Calu3 (cell line): ENCODE data around the gene TRRAP. TPM values are rescaled to one million over a fixed set of nuclear protein-coding genes. Genes with fewer than 3 reads are reported as not detected.

Source experiments
- BruUV-seq: library from RNA; stranded (reverse); fragments of 400-500 nt; replicated peaks from 2 replicates; lab custom pipeline; 2021; lab: Mats Ljungman, UMichigan
- CTCF ChIA-PET: fragments of 300-600 bp; sonication (Branson Sonifier 250); formaldehyde crosslinking; loops from one replicate; lab custom pipeline; 2022; ENCODE audit warnings: antibody characterized with exemption; lab: Charles Lee
- DNase-seq: peaks from one replicate; pipeline ENCODE4 v3.0.0; 2022
- H3K27ac Mint-ChIP-seq: one replicate; pipeline ENCODE4 v1.8.0; 2022; ENCODE audit warnings: mixed read lengths; ENCODE audit not compliant: unreplicated experiment
- H3K27me3 Mint-ChIP-seq: one replicate; pipeline ENCODE4 v1.8.0; 2022; ENCODE audit warnings: mixed read lengths; ENCODE audit not compliant: unreplicated experiment
- H3K36me3 Mint-ChIP-seq: one replicate; pipeline ENCODE4 v1.8.0; 2022; ENCODE audit warnings: mild to moderate bottlenecking, moderate library complexity, mixed read lengths; ENCODE audit not compliant: insufficient read depth, unreplicated experiment
- H3K4me1 Mint-ChIP-seq: one replicate; pipeline ENCODE4 v1.8.0; 2022; ENCODE audit warnings: mild to moderate bottlenecking, low read depth, mixed read lengths; ENCODE audit not compliant: unreplicated experiment
- H3K4me3 Mint-ChIP-seq: one replicate; pipeline ENCODE4 v1.8.0; 2022; ENCODE audit warnings: mild to moderate bottlenecking, low read depth, moderate library complexity, mixed read lengths; ENCODE audit not compliant: unreplicated experiment
- H3K9me3 Mint-ChIP-seq: one replicate; pipeline ENCODE4 v1.8.0; 2022; ENCODE audit warnings: low read depth, mixed read lengths; ENCODE audit not compliant: unreplicated experiment
- intact Hi-C: fragments of 100-400 bp; cut with micrococcal nuclease; formaldehyde crosslinking; loops from one replicate; pipeline ENCODE4 v1.10.0; 2022; ENCODE audit not compliant: unreplicated experiment
- total RNA-seq: library from RNA; stranded (reverse); gene quantifications from 2 replicates; pipeline ENCODE4 v1.2.3, GENCODE V29; 2022
- TF ChIP-seq, protein P1 (sequence below): fragments of 200-600 bp; IDR thresholded peaks from one replicate; pipeline ENCODE4 v1.8.0; 2022; ENCODE audit warnings: antibody characterized with exemption; ENCODE audit not compliant: unreplicated experiment

Gene TRRAP
- total RNA-seq, 1 experiment from 2014 or later = 30.9 TPM

DNA sequence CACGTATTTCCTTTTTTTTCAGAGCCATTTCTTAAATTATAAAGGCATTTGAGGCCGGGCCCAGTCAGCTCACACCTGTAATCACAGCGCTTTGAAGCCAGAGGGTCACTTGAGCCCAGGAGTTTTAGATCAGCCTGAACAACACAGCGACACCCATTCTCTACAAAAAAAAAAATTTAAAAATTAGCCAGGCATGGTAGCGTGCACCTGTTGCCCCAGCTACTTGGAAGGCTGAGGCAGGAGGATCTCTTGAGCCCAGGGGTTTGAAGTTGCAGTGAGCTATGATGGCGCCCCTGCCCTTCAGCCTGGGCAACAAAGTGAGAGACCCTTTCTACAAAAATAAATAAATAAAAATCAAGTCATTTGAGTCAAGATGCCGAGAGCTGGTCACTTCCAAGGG lies 11.6 kb upstream of the TRRAP start:
- CTCF ChIA-PET = interaction anchor here (1.0 kb wide), 1 partner anchor 13 kb away, joined by 3 read pairs; no protein-coding TSS in a partner anchor
- Mint-ChIP-seq H3K27me3 (peaks cover 37% of the 10 kb centered on the region), H3K4me1 (peaks cover 6% of the 10 kb centered on the region), H3K36me3 (no peaks in the 10 kb centered on the region), H3K27ac (no peak overlapping the region), H3K4me3 (no peak overlapping the region), H3K9me3 (no peaks in the 10 kb centered on the region)
- intact Hi-C loops = no loop called here
- no peak for DNase-seq
- no TSS peak for BruUV-seq
- TF ChIP-seq, protein P1, sequence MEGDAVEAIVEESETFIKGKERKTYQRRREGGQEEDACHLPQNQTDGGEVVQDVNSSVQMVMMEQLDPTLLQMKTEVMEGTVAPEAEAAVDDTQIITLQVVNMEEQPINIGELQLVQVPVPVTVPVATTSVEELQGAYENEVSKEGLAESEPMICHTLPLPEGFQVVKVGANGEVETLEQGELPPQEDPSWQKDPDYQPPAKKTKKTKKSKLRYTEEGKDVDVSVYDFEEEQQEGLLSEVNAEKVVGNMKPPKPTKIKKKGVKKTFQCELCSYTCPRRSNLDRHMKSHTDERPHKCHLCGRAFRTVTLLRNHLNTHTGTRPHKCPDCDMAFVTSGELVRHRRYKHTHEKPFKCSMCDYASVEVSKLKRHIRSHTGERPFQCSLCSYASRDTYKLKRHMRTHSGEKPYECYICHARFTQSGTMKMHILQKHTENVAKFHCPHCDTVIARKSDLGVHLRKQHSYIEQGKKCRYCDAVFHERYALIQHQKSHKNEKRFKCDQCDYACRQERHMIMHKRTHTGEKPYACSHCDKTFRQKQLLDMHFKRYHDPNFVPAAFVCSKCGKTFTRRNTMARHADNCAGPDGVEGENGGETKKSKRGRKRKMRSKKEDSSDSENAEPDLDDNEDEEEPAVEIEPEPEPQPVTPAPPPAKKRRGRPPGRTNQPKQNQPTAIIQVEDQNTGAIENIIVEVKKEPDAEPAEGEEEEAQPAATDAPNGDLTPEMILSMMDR = no peak

DNA sequence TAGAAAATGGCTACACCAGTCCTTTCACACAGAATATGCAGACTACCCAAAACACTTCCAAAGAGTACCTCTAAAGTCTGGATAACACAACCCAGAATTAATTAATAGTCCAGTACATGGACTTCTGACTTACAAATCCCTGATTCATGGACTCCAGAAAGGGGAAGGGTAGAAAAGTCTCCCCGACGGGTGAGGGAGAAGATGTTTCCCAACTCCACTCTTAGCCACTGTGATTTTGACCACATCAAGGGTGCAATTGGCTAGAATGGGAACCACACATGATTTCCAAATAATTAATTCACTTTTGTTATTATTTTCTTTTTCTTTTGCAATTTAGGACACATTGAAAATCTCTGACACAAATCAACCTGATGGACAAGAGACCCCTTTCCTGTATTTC lies 9.9 kb upstream of the TRRAP start:
- Mint-ChIP-seq H3K36me3 (no peaks in the 10 kb centered on the region), H3K4me3 (no peak overlapping the region), H3K4me1 (no peaks in the 10 kb centered on the region), H3K9me3 (no peaks in the 10 kb centered on the region), H3K27ac (no peak overlapping the region), H3K27me3 (peaks cover 21% of the 10 kb centered on the region)
- TF ChIP-seq, protein P1 = no peak
- intact Hi-C loops = no loop called here
- BruUV-seq = no TSS peak
- no peak for DNase-seq
- CTCF ChIA-PET = no interaction called here

DNA sequence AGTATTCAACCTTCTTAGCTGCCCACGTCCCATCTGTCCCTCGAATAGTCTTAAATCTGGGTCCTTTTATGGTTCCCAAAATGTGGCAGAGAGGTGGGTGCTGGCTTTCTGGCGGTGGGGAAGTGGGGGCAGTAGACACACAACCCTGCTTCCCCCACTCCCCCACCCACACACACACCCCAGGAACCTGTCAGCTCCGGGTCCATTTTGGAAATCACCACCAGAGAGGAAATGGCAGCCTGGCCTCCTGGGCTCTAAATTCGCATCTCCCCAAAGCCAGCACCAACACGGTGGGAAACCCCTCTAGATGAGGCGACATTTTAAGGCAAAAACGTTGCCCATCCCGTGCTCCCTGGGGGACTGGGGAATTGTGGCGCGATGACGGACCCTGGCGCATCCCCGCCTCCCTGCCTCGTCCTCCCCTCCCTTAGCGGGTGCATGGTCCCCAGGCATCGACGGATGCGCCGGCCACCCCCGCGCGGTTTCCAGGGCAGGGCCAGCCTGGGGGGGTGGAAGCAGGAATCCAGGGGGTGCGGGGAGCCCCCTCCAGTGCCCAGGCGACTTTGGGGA lies 9.2 kb upstream of the TRRAP start:
- Mint-ChIP-seq H3K36me3 (no peaks in the 10 kb centered on the region), H3K4me1 (no peaks in the 10 kb centered on the region), H3K27ac (no peak overlapping the region), H3K9me3 (no peaks in the 10 kb centered on the region), H3K4me3 (no peak overlapping the region), H3K27me3 (peaks cover 15% of the 10 kb centered on the region)
- intact Hi-C loops = no loop called here
- BruUV-seq = no TSS peak
- TF ChIP-seq, protein P1 = no peak
- no peak for DNase-seq
- CTCF ChIA-PET = no interaction called here

DNA sequence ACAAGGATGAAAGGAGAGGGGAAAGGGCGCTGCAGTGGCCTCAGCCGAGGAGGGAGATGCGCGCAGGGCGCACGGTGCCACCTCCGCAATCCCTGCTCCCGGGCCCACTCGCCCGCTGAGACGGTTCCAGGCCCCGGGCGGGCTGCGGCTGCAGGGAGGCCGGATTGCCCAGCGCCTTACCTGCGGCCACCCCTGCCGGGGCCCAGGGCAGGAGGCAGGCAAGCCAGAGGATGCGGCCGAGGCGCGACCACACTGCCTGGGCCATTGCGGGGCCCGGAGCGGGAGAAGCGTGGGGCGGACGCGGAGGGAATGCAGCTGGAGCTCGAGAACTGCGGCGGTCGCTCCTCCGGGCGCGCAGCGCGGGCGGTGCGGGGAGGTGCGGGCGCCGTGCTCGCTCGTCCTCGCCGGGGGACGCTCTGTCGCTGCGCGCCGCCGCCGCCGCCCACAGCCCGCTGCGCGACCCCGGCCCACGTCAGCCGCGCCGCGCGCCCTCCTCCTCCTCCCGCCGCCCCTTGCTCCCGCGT lies 8.7 kb upstream of the TRRAP start, which contains the start of gene TMEM130:
TSS of gene TMEM130 (minus strand) at position 418 of the 524 bp plus-strand sequence. CDS start at position 265, 153 bp downstream.
- peaks cover 12% of the 10 kb centered on the region for H3K27me3 Mint-ChIP-seq
- H3K9me3 Mint-ChIP-seq = no peaks in the 10 kb centered on the region
- TF ChIP-seq, protein P1 = no peak
- no TSS peak for BruUV-seq
- H3K27ac Mint-ChIP-seq = no peak within 1 kb of the TSS
- no peak for DNase-seq
- no peak within 1 kb of the TSS for H3K4me3 Mint-ChIP-seq
- CTCF ChIA-PET = no interaction called here
- H3K4me1 Mint-ChIP-seq = no peaks in the 10 kb centered on the region
- H3K36me3 Mint-ChIP-seq = no peaks in the 10 kb centered on the region
- intact Hi-C loops = no loop called here
